Mesendoderm (in vitro differentiated cells): ENCODE measurements around the gene INPP1.
A peak's percentile ranks its signal among the peaks of the same experiment; 100 is the strongest.
"Not testable (repeated sequence)": the region's sequence is repeated elsewhere in the genome, so short reads cannot be mapped to it uniquely, and the experiment has no call there.

Experiments used
- DNase-seq: peaks from one replicate; pipeline ENCODE4 v3.0.0; 2013
- H2AK5ac ChIP-seq: 2 replicates; pipeline ENCODE4 v1.6.1; 2013; ENCODE audit warnings: low read length, inconsistent platforms
- H2BK120ac ChIP-seq: 2 replicates; pipeline ENCODE4 v1.6.1; 2013; ENCODE audit warnings: low read depth, mild to moderate bottlenecking, low read length, moderate library complexity, mixed read lengths
- H2BK15ac ChIP-seq: replicated peaks from 2 replicates; pipeline ENCODE4 v1.6.1; 2013; ENCODE audit warnings: low read depth, mild to moderate bottlenecking, moderate library complexity
- H2BK5ac ChIP-seq: 2 replicates; pipeline ENCODE4 v1.6.1; 2013; ENCODE audit warnings: low read length, inconsistent platforms
- H3K18ac ChIP-seq: 2 replicates; pipeline ENCODE4 v1.6.1; 2013; ENCODE audit warnings: mild to moderate bottlenecking, low read length, mixed read lengths
- H3K23ac ChIP-seq: one replicate; pipeline ENCODE4 v1.6.1; 2013; ENCODE audit warnings: low read length
- H3K27ac ChIP-seq: 2 replicates; pipeline ENCODE4 v1.5.1; 2013; ENCODE audit warnings: low read depth, mild to moderate bottlenecking, inconsistent platforms, low read length, moderate library complexity
- H3K27me3 ChIP-seq: 2 replicates; pipeline ENCODE4 v1.6.1; 2013; ENCODE audit warnings: low read length, control low read depth, mild to moderate bottlenecking, inconsistent platforms; ENCODE audit not compliant: insufficient read depth, poor library complexity
- H3K36me3 ChIP-seq: 2 replicates; pipeline ENCODE4 v1.6.1; 2013; ENCODE audit warnings: low read length, inconsistent platforms; ENCODE audit not compliant: control insufficient read depth, insufficient read depth
- H3K4ac ChIP-seq: one replicate; pipeline ENCODE4 v1.6.1; 2013; ENCODE audit warnings: low read depth, mild to moderate bottlenecking, low read length, moderate library complexity
- H3K4me1 ChIP-seq: 2 replicates; pipeline ENCODE4 v1.6.1; 2013; ENCODE audit warnings: low read depth, low read length, inconsistent platforms; ENCODE audit not compliant: control insufficient read depth
- H3K4me2 ChIP-seq: 2 replicates; pipeline ENCODE4 v1.6.1; 2013; ENCODE audit warnings: low read length
- H3K4me3 ChIP-seq: 2 replicates; pipeline ENCODE4 v1.5.1; 2013; ENCODE audit warnings: mild to moderate bottlenecking, low read length
- H3K56ac ChIP-seq: one replicate; pipeline ENCODE4 v1.6.1; 2013; ENCODE audit warnings: low read length
- H3K79me1 ChIP-seq: 2 replicates; pipeline ENCODE4 v1.6.1; 2013; ENCODE audit warnings: low read length, inconsistent platforms
- H3K79me2 ChIP-seq: 2 replicates; pipeline ENCODE4 v1.6.1; 2013; ENCODE audit warnings: mild to moderate bottlenecking, low read length; ENCODE audit not compliant: control insufficient read depth, insufficient read depth
- H3K9ac ChIP-seq: 2 replicates; pipeline ENCODE4 v1.6.1; 2013; ENCODE audit warnings: low read length, inconsistent platforms
- H4K5ac ChIP-seq: one replicate; pipeline ENCODE4 v1.6.1; 2013; ENCODE audit warnings: low read length
- H4K8ac ChIP-seq: one replicate; pipeline ENCODE4 v1.6.1; 2013; ENCODE audit warnings: low read depth, mild to moderate bottlenecking, control low read depth, low read length, moderate library complexity
- WGBS: extraction: QIAGEN DNeasy Blood & Tissue Kit; methylation state at CpG from one replicate; pipeline ENCODE4 v1.1.7; 2013; ENCODE audit warnings: low lambda C conversion rate, missing lambda C conversion rate; ENCODE audit not compliant: insufficient coverage; ENCODE audit errors: extremely low coverage; 5-methylcytosine and 5-hydroxymethylcytosine counted together

Gene INPP1

DNA sequence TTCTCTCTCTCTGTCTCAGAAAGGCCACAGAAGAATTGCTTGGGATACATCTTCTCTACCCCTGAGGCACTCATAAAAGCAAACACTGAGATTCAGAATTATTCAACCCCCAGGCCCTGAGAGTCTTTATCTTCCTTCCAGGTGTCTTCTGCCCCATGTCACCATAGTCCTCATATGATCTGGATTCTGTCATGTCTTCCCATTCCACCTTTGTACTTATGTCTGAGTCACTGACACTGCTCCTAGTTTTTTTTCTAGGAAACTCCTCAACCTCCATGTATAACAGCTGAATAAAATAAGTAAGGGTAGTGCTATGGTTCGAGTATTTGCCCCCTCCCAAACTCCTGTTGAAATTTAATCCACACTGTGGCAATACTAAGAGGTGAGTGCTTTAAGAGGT is 35.4 kb upstream of the INPP1 start:
- no peak overlapping the region for H3K4me3 ChIP-seq
- no peaks in the 10 kb centered on the region for H3K27me3 ChIP-seq
- no peaks in the 10 kb centered on the region for H3K36me3 ChIP-seq
- no peaks in the 10 kb centered on the region for H3K79me2 ChIP-seq
- H3K18ac ChIP-seq, result no peak overlapping the region
- H3K9ac ChIP-seq, result no peak overlapping the region
- no peak overlapping the region for H2BK120ac ChIP-seq
- no peak overlapping the region for H3K4me2 ChIP-seq
- H3K79me1 ChIP-seq, result no peaks in the 10 kb centered on the region
- H3K27ac ChIP-seq, result no peak overlapping the region
- no peaks in the 10 kb centered on the region for H3K4me1 ChIP-seq
- H4K8ac ChIP-seq, result no peak overlapping the region
- H4K5ac ChIP-seq, result no peak overlapping the region
- no peak overlapping the region for H2BK15ac ChIP-seq
- H3K23ac ChIP-seq, result no peak overlapping the region
- no peak overlapping the region for H2AK5ac ChIP-seq
- WGBS, result no CpG with 5 or more reads among the region's 1 CpG
- no peak overlapping the region for H2BK5ac ChIP-seq
- DNase-seq, result no peak
- H3K4ac ChIP-seq, result no peak overlapping the region
- no peak overlapping the region for H3K56ac ChIP-seq

DNA sequence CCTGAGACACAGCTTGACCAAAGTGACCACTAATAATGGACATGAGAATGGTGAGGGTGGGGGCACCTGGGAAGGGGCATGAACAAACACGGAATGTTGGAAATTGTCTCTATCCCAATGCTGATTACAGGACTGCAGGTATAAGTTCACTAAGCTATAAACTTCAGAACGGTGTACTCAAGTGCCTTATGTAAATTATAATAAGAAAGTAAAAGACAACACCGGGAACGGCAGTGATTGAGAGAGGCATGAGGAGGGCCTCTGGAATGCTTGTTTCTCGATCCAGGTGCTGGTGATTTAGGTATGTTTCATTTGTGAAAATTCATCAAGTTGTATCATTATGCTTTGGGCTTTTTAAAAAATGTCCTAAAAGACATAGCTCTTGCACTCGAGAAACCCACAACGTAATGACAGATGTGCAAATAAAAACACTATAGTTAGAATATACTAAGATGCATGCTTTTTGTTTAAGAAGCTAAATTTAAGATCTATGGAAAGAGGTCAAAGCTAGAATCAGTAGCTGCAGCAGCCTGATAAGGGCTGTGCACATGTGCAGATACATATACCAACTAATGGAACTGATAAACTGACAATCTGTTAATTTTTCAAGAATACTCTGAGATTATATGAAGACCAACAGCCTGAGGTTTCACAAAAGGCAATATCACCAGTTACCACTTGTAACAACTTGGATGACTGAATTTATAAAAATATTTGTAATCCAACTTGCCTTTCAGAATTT is 31.3 kb upstream of the INPP1 start:
- no peak overlapping the region for H4K8ac ChIP-seq
- no peak overlapping the region for H3K27ac ChIP-seq
- H2BK15ac ChIP-seq, result no peak overlapping the region
- no peak overlapping the region for H3K4me3 ChIP-seq
- H3K4me1 ChIP-seq, result no peaks in the 10 kb centered on the region
- no peaks in the 10 kb centered on the region for H3K79me2 ChIP-seq
- H3K36me3 ChIP-seq, result no peaks in the 10 kb centered on the region
- no peak overlapping the region for H2BK120ac ChIP-seq
- H3K79me1 ChIP-seq, result peaks cover 2% of the 10 kb centered on the region
- H3K27me3 ChIP-seq, result no peaks in the 10 kb centered on the region
- DNase-seq, result no peak
- H3K23ac ChIP-seq, result no peak overlapping the region
- H2BK5ac ChIP-seq, result no peak overlapping the region
- no CpG with 5 or more reads among the region's 7 CpGs for WGBS
- no peak overlapping the region for H2AK5ac ChIP-seq
- H3K56ac ChIP-seq, result no peak overlapping the region
- no peak overlapping the region for H3K9ac ChIP-seq
- no peak overlapping the region for H3K4ac ChIP-seq
- no peak overlapping the region for H3K4me2 ChIP-seq
- no peak overlapping the region for H3K18ac ChIP-seq
- no peak overlapping the region for H4K5ac ChIP-seq

DNA sequence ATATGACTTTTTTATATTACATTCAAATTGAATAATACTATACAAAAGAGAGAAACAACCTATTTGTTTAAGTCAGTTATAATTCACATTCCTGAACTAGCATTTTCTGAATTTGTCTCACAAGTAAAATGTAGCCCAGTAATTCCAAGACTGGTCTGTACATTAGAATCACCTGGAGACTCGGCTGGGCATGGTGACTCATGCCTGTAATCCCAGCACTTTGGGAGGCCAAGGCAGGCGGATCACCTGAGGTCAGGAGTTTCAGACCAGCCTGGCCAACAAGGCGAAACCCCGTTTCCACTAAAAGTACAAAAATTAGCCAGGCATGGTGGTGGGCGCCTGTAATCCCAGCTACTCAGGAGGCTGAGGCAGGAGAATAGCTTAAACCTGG is 30.8 kb upstream of the INPP1 start:
- not testable (repeated sequence) for H4K5ac ChIP-seq, H3K4me2 ChIP-seq, H3K27me3 ChIP-seq, H3K18ac ChIP-seq, H4K8ac ChIP-seq, H3K23ac ChIP-seq, H3K79me2 ChIP-seq, H3K36me3 ChIP-seq, DNase-seq, H3K4ac ChIP-seq, H3K4me3 ChIP-seq, H3K9ac ChIP-seq, H3K4me1 ChIP-seq, H2BK120ac ChIP-seq, H2AK5ac ChIP-seq, H3K56ac ChIP-seq, H3K27ac ChIP-seq, H2BK15ac ChIP-seq, H3K79me1 ChIP-seq, H2BK5ac ChIP-seq
- no CpG with 5 or more reads among the region's 5 CpGs for WGBS

DNA sequence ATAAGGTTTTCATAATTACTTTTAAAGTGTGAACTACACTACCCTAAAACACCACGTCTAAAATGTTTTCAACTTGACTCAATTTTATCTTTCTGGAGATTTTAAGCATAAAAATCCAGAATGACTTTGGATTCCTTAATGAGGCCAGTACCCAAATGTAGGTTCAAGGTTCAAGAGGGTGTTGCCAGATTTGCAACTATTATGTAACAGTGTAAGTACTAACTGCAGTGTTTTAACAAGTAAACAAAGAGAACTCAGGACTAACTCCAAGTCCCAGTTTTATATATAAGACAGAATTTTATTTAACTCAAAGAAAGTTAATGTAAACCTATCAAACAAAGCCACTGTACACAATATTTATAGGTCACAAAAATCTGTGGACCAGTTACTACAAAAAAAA is 29.5 kb upstream of the INPP1 start:
- Histone ChIP-seq H3K9ac (no peak overlapping the region), H2BK120ac (no peak overlapping the region), H3K56ac (no peak overlapping the region), H3K4me3 (no peak overlapping the region), H3K36me3 (no peaks in the 10 kb centered on the region), H4K8ac (no peak overlapping the region), H3K23ac (no peak overlapping the region), H3K27ac (no peak overlapping the region), H3K79me2 (peaks cover 4% of the 10 kb centered on the region), H3K4ac (no peak overlapping the region), H3K18ac (no peak overlapping the region), H2BK5ac (no peak overlapping the region), H2BK15ac (no peak overlapping the region), H3K4me2 (no peak overlapping the region), H3K4me1 (no peaks in the 10 kb centered on the region), H3K27me3 (no peaks in the 10 kb centered on the region), H4K5ac (no peak overlapping the region), H3K79me1 (peaks cover 8% of the 10 kb centered on the region), H2AK5ac (no peak overlapping the region)
- DNase-seq, result no peak
- no CpG with 5 or more reads among the region's 1 CpG for WGBS

DNA sequence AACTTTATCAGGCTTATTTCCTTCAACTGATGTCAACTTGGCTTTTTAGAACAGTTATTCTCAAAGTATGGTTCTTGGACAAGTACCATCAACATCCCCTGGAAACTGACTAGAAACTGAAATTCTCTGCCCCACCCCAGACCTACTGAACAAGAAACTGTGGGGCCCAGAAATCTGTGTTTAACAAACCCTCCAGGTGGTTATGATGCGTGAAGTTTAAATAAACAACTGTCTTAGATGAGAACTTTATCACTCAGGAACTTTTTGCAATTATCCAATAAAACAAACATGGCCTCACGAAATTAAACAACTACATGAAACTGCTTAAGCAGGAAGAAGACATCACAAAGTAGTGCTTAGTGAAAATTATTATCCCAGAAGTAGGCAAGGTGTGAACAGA is 28.1 kb upstream of the INPP1 start:
- H2BK5ac ChIP-seq, result no peak overlapping the region
- no peak overlapping the region for H2BK15ac ChIP-seq
- H3K79me1 ChIP-seq, result peaks cover 8% of the 10 kb centered on the region
- H3K27me3 ChIP-seq, result no peaks in the 10 kb centered on the region
- H3K56ac ChIP-seq, result no peak overlapping the region
- WGBS, result no CpG with 5 or more reads among the region's 2 CpGs
- no peak overlapping the region for H3K23ac ChIP-seq
- no peak overlapping the region for H3K4ac ChIP-seq
- no peaks in the 10 kb centered on the region for H3K4me1 ChIP-seq
- no peak overlapping the region for H3K4me2 ChIP-seq
- H3K18ac ChIP-seq, result no peak overlapping the region
- peaks cover 4% of the 10 kb centered on the region for H3K79me2 ChIP-seq
- H3K9ac ChIP-seq, result no peak overlapping the region
- no peak overlapping the region for H4K8ac ChIP-seq
- no peak overlapping the region for H3K4me3 ChIP-seq
- no peak overlapping the region for H2BK120ac ChIP-seq
- H3K27ac ChIP-seq, result no peak overlapping the region
- H2AK5ac ChIP-seq, result no peak overlapping the region
- no peak for DNase-seq
- no peak overlapping the region for H4K5ac ChIP-seq
- H3K36me3 ChIP-seq, result no peaks in the 10 kb centered on the region

DNA sequence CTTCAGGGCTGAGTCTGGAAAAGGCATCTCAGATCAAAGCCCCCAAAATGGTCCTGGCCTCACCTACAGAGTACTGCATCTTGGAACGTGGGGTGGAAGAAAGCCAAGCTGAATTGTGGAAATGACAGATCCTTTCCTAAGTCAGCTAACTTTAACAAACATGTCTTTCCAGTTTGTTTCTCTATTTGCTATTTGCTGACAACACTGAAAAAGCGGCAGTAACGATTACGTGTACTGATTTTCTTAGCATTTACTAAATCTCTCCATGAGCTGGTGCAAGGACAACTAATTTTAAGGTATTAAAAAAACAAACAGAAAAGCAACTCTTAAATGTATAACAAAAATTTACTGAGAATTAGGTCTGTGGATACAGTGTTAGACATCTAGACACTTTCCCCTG is 24.9 kb upstream of the INPP1 start:
- Histone ChIP-seq H4K8ac (no peak overlapping the region), H3K4me2 (no peak overlapping the region), H4K5ac (no peak overlapping the region), H3K36me3 (no peaks in the 10 kb centered on the region), H3K27me3 (no peaks in the 10 kb centered on the region), H3K23ac (no peak overlapping the region), H2BK120ac (no peak overlapping the region), H3K79me1 (peaks cover 8% of the 10 kb centered on the region), H3K4me3 (no peak overlapping the region), H2BK15ac (no peak overlapping the region), H3K79me2 (peaks cover 4% of the 10 kb centered on the region), H3K4ac (no peak overlapping the region), H2AK5ac (no peak overlapping the region), H3K9ac (peak overlapping the region; percentile 23), H2BK5ac (no peak overlapping the region), H3K27ac (no peak overlapping the region), H3K18ac (no peak overlapping the region), H3K56ac (peak overlapping the region; percentile 28), H3K4me1 (no peaks in the 10 kb centered on the region)
- WGBS, result no CpG with 5 or more reads among the region's 4 CpGs
- no peak for DNase-seq
